HepG2 (cell line): Measurements from ENCODE around the gene UBAC1. TPM values are rescaled to one million over a fixed set of nuclear protein-coding genes. Genes with fewer than 3 reads are reported as not detected.
A peak's percentile ranks its signal among the peaks of the same experiment; 100 is the strongest.

Experiments used
- ATAC-seq: fragments of 200-7000 bp; cut with Tn5 transposase; 3 replicates; pipeline ENCODE4 v1.9.1; 2020; ENCODE audit warnings: mild to moderate bottlenecking, moderate library complexity
- BruUV-seq: library from RNA; stranded (reverse); fragments of 400-500 nt; replicated peaks from 2 replicates; lab custom pipeline; 2021; lab: Mats Ljungman, UMichigan
- CTCF ChIA-PET: fragments of 300-600 bp; formaldehyde crosslinking; extraction: SDS; loops from one replicate; lab custom pipeline; 2021; ENCODE audit warnings: low total read pairs, inconsistent platforms, low intra/inter-chr PET ratio; lab: Yijun Ruan, JAX
- POLR2A ChIA-PET: fragments of 350-600 bp; sonication (Branson Sonifier 250); formaldehyde crosslinking; loops from one replicate; lab custom pipeline; 2020; ENCODE audit warnings: antibody characterized with exemption, inconsistent platforms; lab: Yijun Ruan, JAX
- DNase-seq: peaks from one replicate; pipeline ENCODE4 v3.0.0-alpha.2; 2015; ENCODE audit warnings: low spot score
- FAIRE-seq: peaks from 3 replicates; lab custom pipeline; 2011; peaks lifted over from hg19 to GRCh38; lab: Jason Lieb, UNC
- H2AFZ ChIP-seq: one replicate; pipeline ENCODE4 v1.6.1; 2011; ENCODE audit warnings: low read length, inconsistent platforms
- H3K27ac ChIP-seq: fragments of 300-600 bp; 3 replicates; pipeline ENCODE4 v1.8.0; 2011; ENCODE audit warnings: mixed run types, mild to moderate bottlenecking, mixed read lengths, low read length, inconsistent platforms; ENCODE audit not compliant: insufficient read depth; ENCODE audit errors: extremely low read length
- H3K27me3 ChIP-seq, 2 experiments: fragments of 200-600 bp in 1 of 2; 2 replicates in 1 of 2; 3 replicates in 1 of 2; pipeline versions ENCODE4 v1.6.0 to v1.8.0; 2011; ENCODE audit warnings: low read length in 2 of 2, mild to moderate bottlenecking in 2 of 2, moderate library complexity in 2 of 2, inconsistent platforms in 1 of 2; ENCODE audit not compliant: insufficient read depth in 2 of 2, control insufficient read depth in 1 of 2
- H3K36me3 ChIP-seq, 2 experiments: fragments of 200-600 bp in 1 of 2; replicated peaks in 1 of 2; 2 replicates in 1 of 2; 3 replicates in 1 of 2; pipeline versions ENCODE4 v1.5.1 to v1.8.0; 2011; ENCODE audit warnings: low read length in 2 of 2, inconsistent platforms in 1 of 2; ENCODE audit not compliant: insufficient read depth in 2 of 2, control insufficient read depth in 1 of 2
- H3K4me1 ChIP-seq: 2 replicates; pipeline ENCODE4 v1.5.1; 2012; ENCODE audit warnings: low read length, inconsistent platforms; ENCODE audit not compliant: insufficient read depth
- H3K4me2 ChIP-seq: 2 replicates; pipeline ENCODE4 v1.6.0; 2011; ENCODE audit warnings: low read depth, low read length, inconsistent platforms
- H3K4me3 ChIP-seq, 3 experiments: fragments of 200-600 bp in 1 of 3; sonication (generic), shearing (Covaris generic) in 1 of 3; replicated peaks in 1 of 3; 2 replicates each; pipeline ENCODE4 v1.5.1; 2011 to 2016; ENCODE audit warnings: low read length in 3 of 3, inconsistent platforms in 2 of 3, low read depth in 2 of 3, mild to moderate bottlenecking in 2 of 3, control low read depth in 1 of 3, mixed read lengths in 1 of 3; ENCODE audit not compliant: insufficient read depth in 1 of 3
- H3K79me2 ChIP-seq: one replicate; pipeline ENCODE4 v1.6.1; 2011; ENCODE audit warnings: low read length, inconsistent platforms; ENCODE audit not compliant: insufficient read depth
- H3K9ac ChIP-seq: 2 replicates; pipeline ENCODE4 v1.6.0; 2011; ENCODE audit warnings: mild to moderate bottlenecking, low read depth, low read length, inconsistent platforms; ENCODE audit not compliant: insufficient read depth
- H3K9me3 ChIP-seq: 2 replicates; pipeline ENCODE4 v1.5.1; 2012; ENCODE audit warnings: mild to moderate bottlenecking, low read length
- H4K20me1 ChIP-seq: 2 replicates; pipeline ENCODE4 v1.6.0; 2011; ENCODE audit warnings: inconsistent platforms, mild to moderate bottlenecking, low read length, moderate library complexity; ENCODE audit not compliant: insufficient read depth
- AGO2 ChIP-seq: fragments of 200-400 bp; formaldehyde crosslinking; optimal IDR thresholded peaks from 2 replicates; pipeline ENCODE3; 2017; ENCODE audit warnings: mild to moderate bottlenecking, low read depth, low read length, moderate library complexity
- WGBS: methylation state at CpG from one replicate; pipeline ENCODE4 v1.1.6; 2017; ENCODE audit warnings: low lambda C conversion rate; 5-methylcytosine and 5-hydroxymethylcytosine counted together
- in situ Hi-C: cut with HindIII; loops from 2 replicates; pipeline ENCODE4 v1.10.0; 2017; ENCODE audit warnings: low pct_unique_long_range_greater_than_20kb; ENCODE audit not compliant: extremely low pct_ligation_motif_present
- intact Hi-C: fragments of 100-400 bp; cut with micrococcal nuclease; formaldehyde crosslinking; loops from one replicate; pipeline ENCODE4 v1.10.0; 2022; ENCODE audit not compliant: unreplicated experiment
- polyA plus RNA-seq, 8 experiments: library from polyadenylated mRNA; depleted of rRNA in 3 of 8; stranded (reverse) in 7 of 8; unstranded in 1 of 8; fragments of >200 nt; fragmentation: Illumina TruSeq in 4 of 8; extraction: Trizol in 4 of 8; gene quantifications; 2 replicates each; pipeline versions ENCODE4 v1.2.1 to v1.2.3, GENCODE V29; 2011 to 2016; ENCODE audit warnings: low read depth in 4 of 8, missing spikeins in 1 of 8, mixed read lengths in 1 of 8; ENCODE audit not compliant: insufficient read depth in 1 of 8
- total RNA-seq, 5 experiments: library from RNA; depleted of rRNA; stranded (reverse); fragments of >200 nt; fragmentation: Illumina TruSeq; extraction: Trizol; gene quantifications; 2 replicates each; pipeline ENCODE4 v1.2.3, GENCODE V29; 2016; ENCODE audit warnings: low read depth in 1 of 5
- TF ChIP-seq, protein P1 (sequence below): sonication (generic); formaldehyde crosslinking; IDR thresholded peaks from 2 replicates; pipeline ENCODE4 v1.4.0; 2020; ENCODE audit warnings: missing genetic modification reagents, mild to moderate bottlenecking, borderline replicate concordance
- TF ChIP-seq, protein P2 (sequence below): sonication (generic); formaldehyde crosslinking; IDR thresholded peaks from 2 replicates; pipeline ENCODE4 v1.5.1; 2020; ENCODE audit warnings: mild to moderate bottlenecking, missing genetic modification reagents, moderate library complexity

UBAC1 gene
- total and polyA plus RNA-seq, 2 of the 13 experiments (the other 11 are each of a cell fraction or from before 2014, with no cell fraction given), result 32.2 to 34.1 TPM

DNA sequence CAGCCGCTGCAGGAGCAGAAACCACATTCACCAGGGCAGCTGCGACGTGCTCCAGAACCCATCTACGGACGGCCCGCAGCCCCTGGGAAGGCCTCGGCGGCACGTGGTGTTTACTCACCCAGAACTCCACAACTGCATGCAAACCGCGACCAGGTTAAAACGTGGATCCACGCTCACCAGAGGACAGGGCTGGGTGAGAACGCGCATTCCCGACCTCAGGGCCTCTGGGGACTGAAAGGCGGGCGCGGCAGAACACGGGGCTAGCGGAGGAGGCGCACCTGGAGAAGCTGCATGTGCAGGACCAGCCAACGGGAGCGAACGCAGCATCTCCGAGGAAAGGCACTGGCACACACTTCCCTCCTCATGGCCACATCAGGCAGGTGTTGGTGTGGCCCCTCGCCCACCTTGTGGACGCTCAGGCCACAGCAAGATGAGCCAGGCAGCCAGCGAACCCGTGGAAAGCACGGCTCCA is 29.8 kb downstream of the UBAC1 start:
- Histone ChIP-seq H3K4me2 (no peak overlapping the region), H3K79me2 (no peaks in the 10 kb centered on the region), H3K4me3 (no peak overlapping the region), H3K4me1 (no peaks in the 10 kb centered on the region), H4K20me1 (no peaks in the 10 kb centered on the region), H3K9me3 (no peaks in the 10 kb centered on the region), H2AFZ (no peak overlapping the region), H3K9ac (no peak overlapping the region), H3K27me3 (no peaks in the 10 kb centered on the region), H3K27ac (no peak overlapping the region), H3K36me3 (peaks cover 10 to 30% of the 10 kb centered on the region in 2 experiments; a peak in 4 of 5 replicates)
- WGBS, result 89% methylated on average over 26 of the region's 31 CpGs
- in situ Hi-C loops (no loop called here), intact Hi-C loops (no loop called here)
- DNase-seq (no peak), ATAC-seq (no peak), FAIRE-seq (no peak)
- TF ChIP-seq, protein P1, sequence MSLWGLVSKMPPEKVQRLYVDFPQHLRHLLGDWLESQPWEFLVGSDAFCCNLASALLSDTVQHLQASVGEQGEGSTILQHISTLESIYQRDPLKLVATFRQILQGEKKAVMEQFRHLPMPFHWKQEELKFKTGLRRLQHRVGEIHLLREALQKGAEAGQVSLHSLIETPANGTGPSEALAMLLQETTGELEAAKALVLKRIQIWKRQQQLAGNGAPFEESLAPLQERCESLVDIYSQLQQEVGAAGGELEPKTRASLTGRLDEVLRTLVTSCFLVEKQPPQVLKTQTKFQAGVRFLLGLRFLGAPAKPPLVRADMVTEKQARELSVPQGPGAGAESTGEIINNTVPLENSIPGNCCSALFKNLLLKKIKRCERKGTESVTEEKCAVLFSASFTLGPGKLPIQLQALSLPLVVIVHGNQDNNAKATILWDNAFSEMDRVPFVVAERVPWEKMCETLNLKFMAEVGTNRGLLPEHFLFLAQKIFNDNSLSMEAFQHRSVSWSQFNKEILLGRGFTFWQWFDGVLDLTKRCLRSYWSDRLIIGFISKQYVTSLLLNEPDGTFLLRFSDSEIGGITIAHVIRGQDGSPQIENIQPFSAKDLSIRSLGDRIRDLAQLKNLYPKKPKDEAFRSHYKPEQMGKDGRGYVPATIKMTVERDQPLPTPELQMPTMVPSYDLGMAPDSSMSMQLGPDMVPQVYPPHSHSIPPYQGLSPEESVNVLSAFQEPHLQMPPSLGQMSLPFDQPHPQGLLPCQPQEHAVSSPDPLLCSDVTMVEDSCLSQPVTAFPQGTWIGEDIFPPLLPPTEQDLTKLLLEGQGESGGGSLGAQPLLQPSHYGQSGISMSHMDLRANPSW (CRISPR knock-in tag), result no peak
- TF ChIP-seq, protein P2, sequence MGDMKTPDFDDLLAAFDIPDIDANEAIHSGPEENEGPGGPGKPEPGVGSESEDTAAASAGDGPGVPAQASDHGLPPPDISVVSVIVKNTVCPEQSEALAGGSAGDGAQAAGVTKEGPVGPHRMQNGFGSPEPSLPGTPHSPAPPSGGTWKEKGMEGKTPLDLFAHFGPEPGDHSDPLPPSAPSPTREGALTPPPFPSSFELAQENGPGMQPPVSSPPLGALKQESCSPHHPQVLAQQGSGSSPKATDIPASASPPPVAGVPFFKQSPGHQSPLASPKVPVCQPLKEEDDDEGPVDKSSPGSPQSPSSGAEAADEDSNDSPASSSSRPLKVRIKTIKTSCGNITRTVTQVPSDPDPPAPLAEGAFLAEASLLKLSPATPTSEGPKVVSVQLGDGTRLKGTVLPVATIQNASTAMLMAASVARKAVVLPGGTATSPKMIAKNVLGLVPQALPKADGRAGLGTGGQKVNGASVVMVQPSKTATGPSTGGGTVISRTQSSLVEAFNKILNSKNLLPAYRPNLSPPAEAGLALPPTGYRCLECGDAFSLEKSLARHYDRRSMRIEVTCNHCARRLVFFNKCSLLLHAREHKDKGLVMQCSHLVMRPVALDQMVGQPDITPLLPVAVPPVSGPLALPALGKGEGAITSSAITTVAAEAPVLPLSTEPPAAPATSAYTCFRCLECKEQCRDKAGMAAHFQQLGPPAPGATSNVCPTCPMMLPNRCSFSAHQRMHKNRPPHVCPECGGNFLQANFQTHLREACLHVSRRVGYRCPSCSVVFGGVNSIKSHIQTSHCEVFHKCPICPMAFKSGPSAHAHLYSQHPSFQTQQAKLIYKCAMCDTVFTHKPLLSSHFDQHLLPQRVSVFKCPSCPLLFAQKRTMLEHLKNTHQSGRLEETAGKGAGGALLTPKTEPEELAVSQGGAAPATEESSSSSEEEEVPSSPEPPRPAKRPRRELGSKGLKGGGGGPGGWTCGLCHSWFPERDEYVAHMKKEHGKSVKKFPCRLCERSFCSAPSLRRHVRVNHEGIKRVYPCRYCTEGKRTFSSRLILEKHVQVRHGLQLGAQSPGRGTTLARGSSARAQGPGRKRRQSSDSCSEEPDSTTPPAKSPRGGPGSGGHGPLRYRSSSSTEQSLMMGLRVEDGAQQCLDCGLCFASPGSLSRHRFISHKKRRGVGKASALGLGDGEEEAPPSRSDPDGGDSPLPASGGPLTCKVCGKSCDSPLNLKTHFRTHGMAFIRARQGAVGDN (CRISPR knock-in tag), result peak; percentile 8; the same call in 1 of the 2 replicates
- peak; percentile 18 for TF ChIP-seq AGO2
- ChIA-PET CTCF (no interaction called here), POLR2A (no interaction called here)
- BruUV-seq, result no TSS peak
